Transverse colon (tissue), 4 donors: ENCODE data around the gene KIAA1328.

Source experiments
- POLR2A ChIP-seq: fragments of 450-650 bp; IDR thresholded peaks from one replicate; pipeline ENCODE4 v1.6.1; 2016; ENCODE audit warnings: antibody characterized with exemption, mild to moderate bottlenecking, moderate library complexity
- POLR2AphosphoS5 ChIP-seq, 3 donors: sonication (generic); formaldehyde crosslinking; IDR thresholded peaks; one replicate each; pipeline ENCODE4 v1.6.1; 2016; ENCODE audit warnings: antibody characterized with exemption in 3 of 3
- TF ChIP-seq, protein P1 (sequence below), 5 experiments: fragments of 200-600 bp in 3 of 5; fragments of 450-650 bp in 2 of 5; sonication (generic) in 3 of 5; IDR thresholded peaks; 1 replicate in 2 of 5; 2 replicates in 3 of 5; pipeline ENCODE4 v1.5.1; 2016 to 2017; ENCODE audit warnings: antibody characterized with exemption in 5 of 5, inconsistent platforms in 3 of 5, mild to moderate bottlenecking in 2 of 5, moderate library complexity in 1 of 5

- TF ChIP-seq POLR2AphosphoS5 (IDR thresholded peaks at IDR 0.05), result no peak
- TF ChIP-seq POLR2A, result no peak
- TF ChIP-seq, protein P1, sequence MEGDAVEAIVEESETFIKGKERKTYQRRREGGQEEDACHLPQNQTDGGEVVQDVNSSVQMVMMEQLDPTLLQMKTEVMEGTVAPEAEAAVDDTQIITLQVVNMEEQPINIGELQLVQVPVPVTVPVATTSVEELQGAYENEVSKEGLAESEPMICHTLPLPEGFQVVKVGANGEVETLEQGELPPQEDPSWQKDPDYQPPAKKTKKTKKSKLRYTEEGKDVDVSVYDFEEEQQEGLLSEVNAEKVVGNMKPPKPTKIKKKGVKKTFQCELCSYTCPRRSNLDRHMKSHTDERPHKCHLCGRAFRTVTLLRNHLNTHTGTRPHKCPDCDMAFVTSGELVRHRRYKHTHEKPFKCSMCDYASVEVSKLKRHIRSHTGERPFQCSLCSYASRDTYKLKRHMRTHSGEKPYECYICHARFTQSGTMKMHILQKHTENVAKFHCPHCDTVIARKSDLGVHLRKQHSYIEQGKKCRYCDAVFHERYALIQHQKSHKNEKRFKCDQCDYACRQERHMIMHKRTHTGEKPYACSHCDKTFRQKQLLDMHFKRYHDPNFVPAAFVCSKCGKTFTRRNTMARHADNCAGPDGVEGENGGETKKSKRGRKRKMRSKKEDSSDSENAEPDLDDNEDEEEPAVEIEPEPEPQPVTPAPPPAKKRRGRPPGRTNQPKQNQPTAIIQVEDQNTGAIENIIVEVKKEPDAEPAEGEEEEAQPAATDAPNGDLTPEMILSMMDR (IDR thresholded peaks at IDR 0.05), result no peak
Observed at GRCh38 chr18:37135177-37135576, 306.2 kb downstream of the KIAA1328 start.
